ENCODE data around the gene KIF26A. TPM values are rescaled to one million over a fixed set of nuclear protein-coding genes. Genes with fewer than 3 reads are reported as not detected.

Gene KIF26A
- polyA plus RNA-seq, 4 donors, result 0.27 to 8.6 (median 4.8) TPM; not detected in 1

Other genes starting within 250 kb of the KIF26A start
- gene TDRD9, start 210.1 kb upstream of the KIF26A start, polyA plus RNA-seq, result under 1 TPM; 0.27 to 0.89 (median 0.45) TPM
- not detected for gene RD3L, start 196.1 kb upstream of the KIF26A start, polyA plus RNA-seq
- gene ASPG, start 52.9 kb upstream of the KIF26A start, polyA plus RNA-seq, result 10 to 100 TPM in 1 of 4 donors, 1 to 10 TPM in 2, under 1 TPM in 1; 0.43 to 16.7 (median 2.3) TPM